Common myeloid progenitor, CD34-positive (primary cell): ENCODE measurements around the gene HRC.
A peak's percentile ranks its signal among the peaks of the same experiment; 100 is the strongest.

Source experiments
- CTCF ChIA-PET: fragments of 350-600 bp; sonication (Branson Sonifier 250); formaldehyde crosslinking; loops from one replicate; lab custom pipeline; 2021; ENCODE audit warnings: antibody characterized with exemption; lab: Charles Lee
- POLR2A ChIA-PET: fragments of 350-600 bp; sonication (Branson Sonifier 250); formaldehyde crosslinking; loops from one replicate; lab custom pipeline; 2021; ENCODE audit warnings: antibody characterized with exemption; lab: Charles Lee
- DNase-seq, 3 donors: peaks; one replicate each; pipeline versions ENCODE4 v3.0.0 to v3.0.0-alpha.2; 2013
- H3K27ac ChIP-seq, 2 experiments: 1 replicate in 1 of 2; 2 replicates in 1 of 2; pipeline ENCODE4 v1.7.0; 2013; ENCODE audit warnings: inconsistent platforms in 2 of 2, low read length in 2 of 2, mild to moderate bottlenecking in 2 of 2, low read depth in 1 of 2, moderate library complexity in 1 of 2; ENCODE audit not compliant: severe bottlenecking in 2 of 2, insufficient read depth in 1 of 2, poor library complexity in 1 of 2
- H3K27me3 ChIP-seq, 5 experiments: replicated peaks in 2 of 5; 1 replicate in 3 of 5; 2 replicates in 2 of 5; pipeline versions ENCODE4 v1.6.1 to v1.7.0; 2013; ENCODE audit warnings: low read length in 4 of 5, mild to moderate bottlenecking in 2 of 5, moderate library complexity in 2 of 5, inconsistent platforms in 1 of 5; ENCODE audit not compliant: insufficient read depth in 5 of 5, control insufficient read depth in 4 of 5
- H3K36me3 ChIP-seq, 4 experiments: 1 replicate in 2 of 4; 2 replicates in 2 of 4; pipeline versions ENCODE4 v1.6.1 to v1.7.0; 2013; ENCODE audit warnings: low read length in 3 of 4, control low read depth in 1 of 4, mild to moderate bottlenecking in 1 of 4; ENCODE audit not compliant: control insufficient read depth in 4 of 4, insufficient read depth in 4 of 4
- H3K4me1 ChIP-seq, 4 experiments: 1 replicate in 3 of 4; 2 replicates in 1 of 4; pipeline versions ENCODE4 v1.6.1 to v1.7.1; 2013; ENCODE audit warnings: low read length in 3 of 4, mild to moderate bottlenecking in 3 of 4, control low read depth in 1 of 4, inconsistent platforms in 1 of 4, moderate library complexity in 1 of 4; ENCODE audit not compliant: control insufficient read depth in 4 of 4, insufficient read depth in 4 of 4; ENCODE audit errors: control extremely low read depth in 1 of 4
- H3K4me3 ChIP-seq, 7 experiments: 1 replicate in 4 of 7; 2 replicates in 3 of 7; pipeline versions ENCODE4 v1.5.1 to v1.7.0; 2013; ENCODE audit warnings: mild to moderate bottlenecking in 7 of 7, low read length in 6 of 7, moderate library complexity in 6 of 7, inconsistent platforms in 2 of 7, low read depth in 2 of 7, control low read depth in 1 of 7; ENCODE audit not compliant: insufficient read depth in 4 of 7, control insufficient read depth in 1 of 7; ENCODE audit errors: extremely low read depth in 1 of 7
- H3K9me3 ChIP-seq, 5 experiments: 1 replicate in 4 of 5; 2 replicates in 1 of 5; pipeline versions ENCODE4 v1.6.1 to v1.7.1; 2013; ENCODE audit warnings: low read length in 4 of 5, mild to moderate bottlenecking in 2 of 5, inconsistent platforms in 1 of 5, low read depth in 1 of 5, moderate library complexity in 1 of 5; ENCODE audit not compliant: control insufficient read depth in 4 of 5, insufficient read depth in 2 of 5; ENCODE audit errors: control extremely low read depth in 1 of 5
- WGBS: methylation state at CpG from one replicate; pipeline ENCODE4 v1.1.5; 2013; ENCODE audit not compliant: insufficient coverage; 5-methylcytosine and 5-hydroxymethylcytosine counted together

Gene HRC

DNA sequence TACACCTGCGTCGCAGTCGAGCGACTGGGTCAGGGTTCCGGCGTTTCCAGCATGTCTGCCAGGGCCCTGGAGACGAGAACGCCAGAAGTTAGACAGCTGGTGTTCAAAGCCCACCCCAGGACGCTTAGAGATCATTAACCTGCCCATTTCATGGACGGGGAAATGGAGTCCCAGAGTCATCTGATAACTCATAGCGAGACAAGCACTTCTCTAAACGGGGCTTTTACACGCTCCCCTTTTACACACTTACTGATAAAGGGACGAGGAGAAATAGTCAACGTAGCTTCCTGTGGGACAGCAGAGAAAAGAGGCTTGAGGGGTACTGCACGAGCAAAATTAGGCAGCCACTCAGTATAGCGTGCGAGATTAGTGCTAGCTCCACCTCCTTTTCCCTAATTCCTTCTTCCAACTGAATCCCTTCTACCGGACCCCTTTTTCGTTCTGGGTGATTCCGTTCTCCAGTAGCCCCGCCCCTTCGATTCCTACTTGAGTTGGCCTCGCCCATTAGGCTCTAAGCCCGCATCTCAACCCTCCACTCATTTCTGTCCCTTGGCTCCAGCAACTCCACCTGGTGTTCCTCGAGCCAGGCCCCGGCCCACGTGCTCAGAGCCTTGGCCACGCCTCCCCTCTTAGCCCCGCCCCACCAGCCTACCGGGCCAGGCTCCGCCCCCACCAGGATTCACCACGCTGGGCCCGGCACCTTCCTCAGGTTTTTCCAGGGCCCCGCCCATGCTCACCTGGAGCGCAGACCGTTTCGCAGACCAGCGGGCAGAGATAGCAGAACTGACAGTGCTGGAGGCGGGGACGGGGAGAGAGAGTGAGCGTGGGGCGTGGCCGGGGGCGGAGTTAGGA, 3.7 kb downstream of the HRC start:
- Histone ChIP-seq H3K36me3 (no peaks in the 10 kb centered on the region), H3K27me3 (peaks cover 0 to 25% (median 3%) of the 10 kb centered on the region in 5 experiments), H3K9me3 (no peaks in the 10 kb centered on the region), H3K27ac (no peak overlapping the region), H3K4me3 (peak overlapping the region in 4 of 7 experiments; percentile 67 to 77 (median 76)), H3K4me1 (peaks cover 2 to 39% (median 34%) of the 10 kb centered on the region in 4 experiments)
- ChIA-PET POLR2A (interaction anchor here (0.6 to 3.0 kb wide), 3 partner anchors 12 to 37 kb away, joined by 3 to 13 read pairs (median 6); partner anchors contain the start of gene LIN7B), CTCF (interaction anchor here (1.0 to 1.3 kb wide), 3 partner anchors 12 to 48 kb away, joined by 3 to 5 read pairs (median 5); no protein-coding TSS in a partner anchor)
- peak; percentile 63 to 79 (median 67) for DNase-seq
- WGBS = 7% methylated on average over 33 of the region's 45 CpGs

DNA sequence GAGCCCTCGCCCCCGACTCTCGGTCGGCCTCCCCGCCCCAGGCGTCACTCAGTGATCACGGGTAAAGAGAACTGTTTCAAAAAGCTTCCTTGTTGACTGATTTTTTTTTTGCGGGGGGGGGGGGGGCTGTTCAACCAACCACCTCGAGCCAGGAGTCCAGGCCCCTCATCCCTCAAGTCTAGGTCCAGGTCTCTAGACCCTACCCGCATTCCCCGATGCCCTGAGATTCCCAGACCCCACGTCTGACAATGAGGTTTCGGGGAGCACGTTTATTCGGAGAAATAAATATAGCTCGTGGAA, 4.3 kb downstream of the HRC start:
- ChIA-PET CTCF (interaction anchor here (1.0 to 1.3 kb wide), 3 partner anchors 12 to 49 kb away, joined by 3 to 5 read pairs (median 5); no protein-coding TSS in a partner anchor), POLR2A (interaction anchor here (0.6 to 3.0 kb wide), 3 partner anchors 12 to 37 kb away, joined by 3 to 13 read pairs (median 6); partner anchors contain the start of gene LIN7B)
- DNase-seq = no peak
- Histone ChIP-seq H3K4me1 (peaks cover 2 to 44% (median 38%) of the 10 kb centered on the region in 4 experiments), H3K27me3 (peaks cover 0 to 25% (median 2%) of the 10 kb centered on the region in 5 experiments), H3K27ac (peak overlapping the region in 1 of 2 experiments; percentile 55), H3K9me3 (no peaks in the 10 kb centered on the region), H3K36me3 (no peaks in the 10 kb centered on the region), H3K4me3 (peak overlapping the region in 6 of 7 experiments; percentile 45 to 77 (median 73))
- WGBS = 21% methylated on average over 4 of the region's 16 CpGs

DNA sequence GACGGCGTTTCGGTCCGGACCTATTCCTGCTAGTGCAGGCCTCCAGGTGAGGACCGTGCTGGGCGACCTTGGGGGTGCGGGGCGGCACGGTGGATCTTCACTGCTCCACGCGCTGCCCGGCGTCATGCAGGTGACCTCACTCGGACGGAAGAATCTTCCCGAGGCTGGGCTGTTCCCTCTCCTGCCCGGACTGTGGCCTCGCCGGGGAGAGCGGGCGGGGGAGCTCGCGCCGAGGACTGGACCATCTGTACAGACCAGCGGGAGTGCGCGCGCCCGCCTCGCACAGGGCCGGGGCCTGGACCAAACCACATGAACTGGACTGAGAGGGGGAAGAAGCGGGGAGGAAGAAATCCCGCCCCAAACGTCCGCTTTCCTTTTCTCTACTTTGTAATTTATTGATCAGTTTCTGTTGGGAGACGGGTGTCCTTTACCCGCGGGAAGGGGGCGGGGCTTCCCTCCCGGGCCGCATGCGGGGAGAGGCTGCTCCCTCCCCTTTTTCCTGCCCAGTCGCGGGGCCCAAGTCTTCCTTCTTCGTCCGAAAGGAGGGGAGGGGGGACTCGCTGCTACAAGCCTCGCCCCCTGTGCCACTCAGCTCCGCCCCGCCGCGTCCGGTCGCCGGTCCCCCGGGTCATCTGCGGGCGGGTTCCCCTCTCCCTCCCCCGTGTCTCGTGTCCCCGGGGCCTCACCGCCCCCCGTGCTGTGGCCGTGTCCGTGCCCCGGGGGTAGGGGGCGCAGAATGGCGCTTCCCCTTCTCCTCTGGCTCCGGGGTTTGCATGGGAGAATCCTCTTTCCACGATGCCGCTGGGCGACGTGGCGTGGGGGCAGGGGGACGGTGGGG, 4.9 kb downstream of the HRC start:
- H3K27ac ChIP-seq = peak overlapping the region in 1 of 2 experiments; percentile 55
- no peaks in the 10 kb centered on the region for H3K9me3 ChIP-seq
- ChIA-PET POLR2A (interaction anchor here (1.2 to 3.0 kb wide), 2 partner anchors 21 to 36 kb away, joined by 3 to 13 read pairs; partner anchors contain the start of gene LIN7B), CTCF (interaction anchor here (0.8 to 2.2 kb wide), 6 partner anchors 11 to 53 kb away, joined by 3 to 9 read pairs (median 4); no protein-coding TSS in a partner anchor)
- peaks cover 0 to 25% (median 1%) of the 10 kb centered on the region in 5 experiments for H3K27me3 ChIP-seq
- DNase-seq = peak; percentile 63 to 75 (median 64)
- under 1% methylated on average over 43 of the region's 75 CpGs for WGBS
- H3K4me3 ChIP-seq = peak overlapping the region; percentile 45 to 77 (median 73)
- no peaks in the 10 kb centered on the region for H3K36me3 ChIP-seq
- peaks cover 2 to 50% (median 43%) of the 10 kb centered on the region in 4 experiments for H3K4me1 ChIP-seq

GRCh38 chr19:49149652-49150105, 5.5 kb downstream of the HRC start:
- peak overlapping the region in 1 of 2 experiments; percentile 55 for H3K27ac ChIP-seq
- ChIA-PET POLR2A (interaction anchor here (1.7 to 3.0 kb wide), 2 partner anchors 10 to 36 kb away, joined by 4 to 13 read pairs; partner anchors contain the start of gene LIN7B), CTCF (interaction anchor here (0.6 to 5.4 kb wide), 9 partner anchors 11 to 52 kb away, joined by 3 to 35 read pairs (median 5); no protein-coding TSS in a partner anchor)
- peaks cover 0 to 25% (median 1%) of the 10 kb centered on the region in 5 experiments for H3K27me3 ChIP-seq
- peaks cover 2 to 50% (median 44%) of the 10 kb centered on the region in 4 experiments for H3K4me1 ChIP-seq
- H3K36me3 ChIP-seq = no peaks in the 10 kb centered on the region
- 1% methylated on average over 23 of the region's 23 CpGs for WGBS
- no peaks in the 10 kb centered on the region for H3K9me3 ChIP-seq
- peak; percentile 60 to 79 (median 74) for DNase-seq
- H3K4me3 ChIP-seq = peak overlapping the region; percentile 45 to 77 (median 73)

DNA sequence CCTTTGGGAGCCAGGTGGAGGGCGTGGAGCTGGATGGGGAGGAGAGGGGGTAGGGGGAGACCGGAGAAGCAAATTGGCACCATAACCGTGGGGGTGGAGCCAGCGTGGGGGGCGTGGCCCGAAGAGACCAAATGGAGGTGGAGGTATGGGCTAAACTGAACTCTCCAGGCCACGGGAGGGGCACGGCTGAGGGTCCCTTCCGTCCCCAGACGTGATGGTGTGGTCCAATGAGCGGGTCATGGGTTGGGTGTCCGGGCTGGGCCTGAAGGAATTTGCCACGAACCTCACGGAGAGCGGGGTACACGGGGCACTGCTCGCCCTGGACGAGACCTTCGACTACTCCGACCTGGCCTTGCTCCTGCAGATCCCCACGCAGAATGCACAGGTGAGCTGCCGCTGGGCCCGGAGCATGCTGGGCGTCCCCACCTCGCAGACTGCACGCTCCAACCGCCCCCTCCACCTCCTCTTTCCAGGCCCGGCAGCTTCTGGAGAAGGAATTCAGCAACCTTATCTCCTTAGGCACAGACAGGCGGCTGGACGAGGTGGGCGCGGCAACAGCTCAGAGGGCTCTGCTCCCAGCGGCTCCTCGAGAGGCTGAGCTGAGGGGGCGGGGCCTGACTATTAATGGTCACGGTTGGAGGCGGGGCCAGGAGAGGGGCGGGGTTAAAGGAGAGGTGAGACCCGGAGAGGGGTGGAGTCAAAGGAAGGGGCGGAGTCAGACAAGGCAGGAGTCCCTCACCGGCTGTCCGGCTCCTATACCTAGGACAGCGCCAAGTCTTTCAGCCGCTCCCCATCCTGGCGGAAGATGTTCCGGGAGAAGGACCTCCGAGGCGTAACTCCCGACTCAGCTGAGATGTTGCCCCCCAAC, 6.2 kb downstream of the HRC start:
- H3K27me3 ChIP-seq = peaks cover 0 to 25% (median 1%) of the 10 kb centered on the region in 5 experiments
- POLR2A ChIA-PET = interaction anchor here (0.6 to 3.0 kb wide), 3 partner anchors 10 to 978 kb away, joined by 3 to 13 read pairs (median 4); partner anchors contain the start of gene LIN7B
- no peaks in the 10 kb centered on the region for H3K36me3 ChIP-seq
- peak; percentile 88 to 93 (median 91) for DNase-seq
- CTCF ChIA-PET = interaction anchor here (0.6 to 5.4 kb wide), 12 partner anchors 10 to 75 kb away, joined by 3 to 35 read pairs (median 4); no protein-coding TSS in a partner anchor
- H3K4me1 ChIP-seq = peaks cover 2 to 50% (median 44%) of the 10 kb centered on the region in 4 experiments
- WGBS = 5% methylated on average over 43 of the region's 49 CpGs
- no peaks in the 10 kb centered on the region for H3K9me3 ChIP-seq
- H3K27ac ChIP-seq = peak overlapping the region in 1 of 2 experiments; percentile 61
- H3K4me3 ChIP-seq = peak overlapping the region; percentile 45 to 77 (median 73)
